ENCODE results near the gene DDX28.

GRCh38 chr16:68022728-68023537 is at the start of gene DDX28, which contains the start of gene DUS2:
- TF ChIP-seq, protein P1, sequence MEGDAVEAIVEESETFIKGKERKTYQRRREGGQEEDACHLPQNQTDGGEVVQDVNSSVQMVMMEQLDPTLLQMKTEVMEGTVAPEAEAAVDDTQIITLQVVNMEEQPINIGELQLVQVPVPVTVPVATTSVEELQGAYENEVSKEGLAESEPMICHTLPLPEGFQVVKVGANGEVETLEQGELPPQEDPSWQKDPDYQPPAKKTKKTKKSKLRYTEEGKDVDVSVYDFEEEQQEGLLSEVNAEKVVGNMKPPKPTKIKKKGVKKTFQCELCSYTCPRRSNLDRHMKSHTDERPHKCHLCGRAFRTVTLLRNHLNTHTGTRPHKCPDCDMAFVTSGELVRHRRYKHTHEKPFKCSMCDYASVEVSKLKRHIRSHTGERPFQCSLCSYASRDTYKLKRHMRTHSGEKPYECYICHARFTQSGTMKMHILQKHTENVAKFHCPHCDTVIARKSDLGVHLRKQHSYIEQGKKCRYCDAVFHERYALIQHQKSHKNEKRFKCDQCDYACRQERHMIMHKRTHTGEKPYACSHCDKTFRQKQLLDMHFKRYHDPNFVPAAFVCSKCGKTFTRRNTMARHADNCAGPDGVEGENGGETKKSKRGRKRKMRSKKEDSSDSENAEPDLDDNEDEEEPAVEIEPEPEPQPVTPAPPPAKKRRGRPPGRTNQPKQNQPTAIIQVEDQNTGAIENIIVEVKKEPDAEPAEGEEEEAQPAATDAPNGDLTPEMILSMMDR (IDR thresholded peaks at IDR 0.05; ENCODE audit: extremely low read depth in 1 of 2, insufficient read depth in 1 of 2, low read depth in 1 of 2, low read length in 2 of 2), result no peak
- TF ChIP-seq EZH2 (IDR thresholded peaks at IDR 0.05; ENCODE audit: borderline replicate concordance, low read depth, low read length, severe bottlenecking) (no peak), POLR2AphosphoS5 (IDR thresholded peaks at IDR 0.05; ENCODE audit: insufficient read depth, low read depth, low read length) (peak; percentile 95), POLR2A (IDR thresholded peaks at IDR 0.05; ENCODE audit: low read depth, low read length) (peak; percentile 82), MYC (IDR thresholded peaks at IDR 0.05; ENCODE audit: low read depth, low read length) (peak; percentile 96), FOS (IDR thresholded peaks at IDR 0.05; ENCODE audit: borderline replicate concordance, insufficient read depth, low read length) (no peak), JUN (IDR thresholded peaks at IDR 0.05; ENCODE audit: borderline replicate concordance, insufficient read depth, insufficient read length, low read depth) (peak; percentile 32), GATA2 (IDR thresholded peaks at IDR 0.05; ENCODE audit: insufficient read depth, insufficient read length, low read depth, low read length) (no peak)
- TF ChIP-seq, protein P2, sequence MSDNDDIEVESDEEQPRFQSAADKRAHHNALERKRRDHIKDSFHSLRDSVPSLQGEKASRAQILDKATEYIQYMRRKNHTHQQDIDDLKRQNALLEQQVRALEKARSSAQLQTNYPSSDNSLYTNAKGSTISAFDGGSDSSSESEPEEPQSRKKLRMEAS (IDR thresholded peaks at IDR 0.05; ENCODE audit: insufficient read depth, insufficient read length), result peak; percentile 86
